H1 (cell line): ENCODE measurements around the gene SAMD4A.

Experiments used
- CEBPB ChIP-seq: IDR thresholded peaks from 2 replicates; pipeline ENCODE4 v1.6.1; 2012; ENCODE audit warnings: low read depth, low read length
- EP300 ChIP-seq, 2 experiments: IDR thresholded peaks; 1 replicate in 1 of 2; 2 replicates in 1 of 2; pipeline ENCODE4 v1.6.1; 2011 to 2012; ENCODE audit warnings: low read depth in 2 of 2, low read length in 2 of 2, mild to moderate bottlenecking in 2 of 2, borderline replicate concordance in 1 of 2, inconsistent platforms in 1 of 2, moderate library complexity in 1 of 2
- KDM1A ChIP-seq: fragments of 200-600, 300-600 bp; sonication (generic); IDR thresholded peaks from 2 replicates; pipeline ENCODE4 v1.7.1; 2016; ENCODE audit warnings: mild to moderate bottlenecking, low read length, borderline replicate concordance
- POLR2A ChIP-seq, 2 experiments: IDR thresholded peaks; 1 replicate in 1 of 2; 2 replicates in 1 of 2; pipeline ENCODE4 v1.6.1; 2011; ENCODE audit warnings: low read depth in 2 of 2, low read length in 2 of 2, mild to moderate bottlenecking in 2 of 2; ENCODE audit errors: control extremely low read depth in 1 of 2
- POLR2AphosphoS5 ChIP-seq: IDR thresholded peaks from 2 replicates; pipeline ENCODE4 v1.6.1; 2011; ENCODE audit warnings: low read depth, low read length
- RXRA ChIP-seq: IDR thresholded peaks from 2 replicates; pipeline ENCODE4 v1.6.1; 2011; ENCODE audit warnings: low read depth, mild to moderate bottlenecking, low read length, moderate library complexity; ENCODE audit not compliant: insufficient read depth
- SIN3A ChIP-seq, 2 experiments: IDR thresholded peaks in 1 of 2; conservative IDR thresholded peaks in 1 of 2; 2 replicates each; pipeline ENCODE4 v1.6.1; 2011 to 2012; ENCODE audit warnings: low read length in 2 of 2, improper control_type of control experiment in 1 of 2, low read depth in 1 of 2, mild to moderate bottlenecking in 1 of 2
- TF ChIP-seq, protein P1 (sequence below), 3 experiments: IDR thresholded peaks; 1 replicate in 2 of 3; 2 replicates in 1 of 3; pipeline versions ENCODE4 v1.5.1 to v1.6.1; 2011; ENCODE audit warnings: low read length in 3 of 3, mild to moderate bottlenecking in 3 of 3, inconsistent platforms in 2 of 3, low read depth in 1 of 3, moderate library complexity in 1 of 3; ENCODE audit not compliant: insufficient read depth in 1 of 3; ENCODE audit errors: control extremely low read depth in 1 of 3
- TF ChIP-seq, protein P2 (sequence below): fragments of 300-600 bp; sonication (generic); IDR thresholded peaks from 2 replicates; pipeline ENCODE4 v1.7.1; 2012; ENCODE audit warnings: low read length, moderate library complexity, mild to moderate bottlenecking, inconsistent platforms; ENCODE audit not compliant: insufficient replicate concordance
- TF ChIP-seq, protein P3 (sequence below): IDR thresholded peaks from 2 replicates; pipeline ENCODE4 v1.6.1; 2012; ENCODE audit warnings: inconsistent platforms

DNA sequence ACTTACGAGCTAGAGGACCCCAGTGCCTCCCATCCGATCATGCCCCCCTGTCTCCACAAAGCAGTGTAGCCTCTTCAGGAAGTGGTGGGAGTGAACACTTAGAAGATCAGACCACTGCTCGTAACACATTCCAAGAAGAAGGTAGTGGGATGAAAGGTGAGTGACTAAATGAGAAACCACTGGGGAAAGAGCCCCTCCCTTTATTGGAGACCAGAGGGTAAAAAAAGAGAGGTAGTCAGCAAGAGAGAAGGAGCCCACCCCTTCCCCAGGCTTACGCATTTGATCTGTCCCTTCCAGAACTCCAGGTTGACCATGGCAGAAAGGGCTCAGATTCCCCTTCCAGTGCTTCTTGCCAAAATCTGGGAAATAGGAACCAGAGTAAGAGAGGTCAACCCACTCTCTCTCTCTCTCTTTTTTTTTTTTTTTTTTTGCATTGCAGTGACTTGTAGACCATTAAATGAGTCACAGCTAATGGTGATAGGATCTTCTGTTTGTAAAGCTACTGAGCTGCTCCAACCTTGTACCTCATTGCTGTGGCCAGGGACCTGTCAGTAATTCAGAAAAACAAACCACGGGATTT is 170.3 kb downstream of the SAMD4A start:
- TF ChIP-seq, protein P1, sequence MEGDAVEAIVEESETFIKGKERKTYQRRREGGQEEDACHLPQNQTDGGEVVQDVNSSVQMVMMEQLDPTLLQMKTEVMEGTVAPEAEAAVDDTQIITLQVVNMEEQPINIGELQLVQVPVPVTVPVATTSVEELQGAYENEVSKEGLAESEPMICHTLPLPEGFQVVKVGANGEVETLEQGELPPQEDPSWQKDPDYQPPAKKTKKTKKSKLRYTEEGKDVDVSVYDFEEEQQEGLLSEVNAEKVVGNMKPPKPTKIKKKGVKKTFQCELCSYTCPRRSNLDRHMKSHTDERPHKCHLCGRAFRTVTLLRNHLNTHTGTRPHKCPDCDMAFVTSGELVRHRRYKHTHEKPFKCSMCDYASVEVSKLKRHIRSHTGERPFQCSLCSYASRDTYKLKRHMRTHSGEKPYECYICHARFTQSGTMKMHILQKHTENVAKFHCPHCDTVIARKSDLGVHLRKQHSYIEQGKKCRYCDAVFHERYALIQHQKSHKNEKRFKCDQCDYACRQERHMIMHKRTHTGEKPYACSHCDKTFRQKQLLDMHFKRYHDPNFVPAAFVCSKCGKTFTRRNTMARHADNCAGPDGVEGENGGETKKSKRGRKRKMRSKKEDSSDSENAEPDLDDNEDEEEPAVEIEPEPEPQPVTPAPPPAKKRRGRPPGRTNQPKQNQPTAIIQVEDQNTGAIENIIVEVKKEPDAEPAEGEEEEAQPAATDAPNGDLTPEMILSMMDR (IDR thresholded peaks at IDR 0.05; ENCODE audit: control extremely low read depth in 1 of 3, insufficient read depth in 1 of 3, low read depth in 1 of 3, low read length in 3 of 3) = no peak
- no peak for TF ChIP-seq EP300 (IDR thresholded peaks at IDR 0.05; ENCODE audit: borderline replicate concordance in 1 of 2, low read depth in 2 of 2, low read length in 2 of 2)
- TF ChIP-seq POLR2AphosphoS5 = no peak
- TF ChIP-seq CEBPB = no peak
- TF ChIP-seq, protein P2, sequence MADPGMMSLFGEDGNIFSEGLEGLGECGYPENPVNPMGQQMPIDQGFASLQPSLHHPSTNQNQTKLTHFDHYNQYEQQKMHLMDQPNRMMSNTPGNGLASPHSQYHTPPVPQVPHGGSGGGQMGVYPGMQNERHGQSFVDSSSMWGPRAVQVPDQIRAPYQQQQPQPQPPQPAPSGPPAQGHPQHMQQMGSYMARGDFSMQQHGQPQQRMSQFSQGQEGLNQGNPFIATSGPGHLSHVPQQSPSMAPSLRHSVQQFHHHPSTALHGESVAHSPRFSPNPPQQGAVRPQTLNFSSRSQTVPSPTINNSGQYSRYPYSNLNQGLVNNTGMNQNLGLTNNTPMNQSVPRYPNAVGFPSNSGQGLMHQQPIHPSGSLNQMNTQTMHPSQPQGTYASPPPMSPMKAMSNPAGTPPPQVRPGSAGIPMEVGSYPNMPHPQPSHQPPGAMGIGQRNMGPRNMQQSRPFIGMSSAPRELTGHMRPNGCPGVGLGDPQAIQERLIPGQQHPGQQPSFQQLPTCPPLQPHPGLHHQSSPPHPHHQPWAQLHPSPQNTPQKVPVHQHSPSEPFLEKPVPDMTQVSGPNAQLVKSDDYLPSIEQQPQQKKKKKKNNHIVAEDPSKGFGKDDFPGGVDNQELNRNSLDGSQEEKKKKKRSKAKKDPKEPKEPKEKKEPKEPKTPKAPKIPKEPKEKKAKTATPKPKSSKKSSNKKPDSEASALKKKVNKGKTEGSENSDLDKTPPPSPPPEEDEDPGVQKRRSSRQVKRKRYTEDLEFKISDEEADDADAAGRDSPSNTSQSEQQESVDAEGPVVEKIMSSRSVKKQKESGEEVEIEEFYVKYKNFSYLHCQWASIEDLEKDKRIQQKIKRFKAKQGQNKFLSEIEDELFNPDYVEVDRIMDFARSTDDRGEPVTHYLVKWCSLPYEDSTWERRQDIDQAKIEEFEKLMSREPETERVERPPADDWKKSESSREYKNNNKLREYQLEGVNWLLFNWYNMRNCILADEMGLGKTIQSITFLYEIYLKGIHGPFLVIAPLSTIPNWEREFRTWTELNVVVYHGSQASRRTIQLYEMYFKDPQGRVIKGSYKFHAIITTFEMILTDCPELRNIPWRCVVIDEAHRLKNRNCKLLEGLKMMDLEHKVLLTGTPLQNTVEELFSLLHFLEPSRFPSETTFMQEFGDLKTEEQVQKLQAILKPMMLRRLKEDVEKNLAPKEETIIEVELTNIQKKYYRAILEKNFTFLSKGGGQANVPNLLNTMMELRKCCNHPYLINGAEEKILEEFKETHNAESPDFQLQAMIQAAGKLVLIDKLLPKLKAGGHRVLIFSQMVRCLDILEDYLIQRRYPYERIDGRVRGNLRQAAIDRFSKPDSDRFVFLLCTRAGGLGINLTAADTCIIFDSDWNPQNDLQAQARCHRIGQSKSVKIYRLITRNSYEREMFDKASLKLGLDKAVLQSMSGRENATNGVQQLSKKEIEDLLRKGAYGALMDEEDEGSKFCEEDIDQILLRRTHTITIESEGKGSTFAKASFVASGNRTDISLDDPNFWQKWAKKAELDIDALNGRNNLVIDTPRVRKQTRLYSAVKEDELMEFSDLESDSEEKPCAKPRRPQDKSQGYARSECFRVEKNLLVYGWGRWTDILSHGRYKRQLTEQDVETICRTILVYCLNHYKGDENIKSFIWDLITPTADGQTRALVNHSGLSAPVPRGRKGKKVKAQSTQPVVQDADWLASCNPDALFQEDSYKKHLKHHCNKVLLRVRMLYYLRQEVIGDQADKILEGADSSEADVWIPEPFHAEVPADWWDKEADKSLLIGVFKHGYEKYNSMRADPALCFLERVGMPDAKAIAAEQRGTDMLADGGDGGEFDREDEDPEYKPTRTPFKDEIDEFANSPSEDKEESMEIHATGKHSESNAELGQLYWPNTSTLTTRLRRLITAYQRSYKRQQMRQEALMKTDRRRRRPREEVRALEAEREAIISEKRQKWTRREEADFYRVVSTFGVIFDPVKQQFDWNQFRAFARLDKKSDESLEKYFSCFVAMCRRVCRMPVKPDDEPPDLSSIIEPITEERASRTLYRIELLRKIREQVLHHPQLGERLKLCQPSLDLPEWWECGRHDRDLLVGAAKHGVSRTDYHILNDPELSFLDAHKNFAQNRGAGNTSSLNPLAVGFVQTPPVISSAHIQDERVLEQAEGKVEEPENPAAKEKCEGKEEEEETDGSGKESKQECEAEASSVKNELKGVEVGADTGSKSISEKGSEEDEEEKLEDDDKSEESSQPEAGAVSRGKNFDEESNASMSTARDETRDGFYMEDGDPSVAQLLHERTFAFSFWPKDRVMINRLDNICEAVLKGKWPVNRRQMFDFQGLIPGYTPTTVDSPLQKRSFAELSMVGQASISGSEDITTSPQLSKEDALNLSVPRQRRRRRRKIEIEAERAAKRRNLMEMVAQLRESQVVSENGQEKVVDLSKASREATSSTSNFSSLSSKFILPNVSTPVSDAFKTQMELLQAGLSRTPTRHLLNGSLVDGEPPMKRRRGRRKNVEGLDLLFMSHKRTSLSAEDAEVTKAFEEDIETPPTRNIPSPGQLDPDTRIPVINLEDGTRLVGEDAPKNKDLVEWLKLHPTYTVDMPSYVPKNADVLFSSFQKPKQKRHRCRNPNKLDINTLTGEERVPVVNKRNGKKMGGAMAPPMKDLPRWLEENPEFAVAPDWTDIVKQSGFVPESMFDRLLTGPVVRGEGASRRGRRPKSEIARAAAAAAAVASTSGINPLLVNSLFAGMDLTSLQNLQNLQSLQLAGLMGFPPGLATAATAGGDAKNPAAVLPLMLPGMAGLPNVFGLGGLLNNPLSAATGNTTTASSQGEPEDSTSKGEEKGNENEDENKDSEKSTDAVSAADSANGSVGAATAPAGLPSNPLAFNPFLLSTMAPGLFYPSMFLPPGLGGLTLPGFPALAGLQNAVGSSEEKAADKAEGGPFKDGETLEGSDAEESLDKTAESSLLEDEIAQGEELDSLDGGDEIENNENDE = no peak
- no peak for TF ChIP-seq RXRA
- TF ChIP-seq, protein P3, sequence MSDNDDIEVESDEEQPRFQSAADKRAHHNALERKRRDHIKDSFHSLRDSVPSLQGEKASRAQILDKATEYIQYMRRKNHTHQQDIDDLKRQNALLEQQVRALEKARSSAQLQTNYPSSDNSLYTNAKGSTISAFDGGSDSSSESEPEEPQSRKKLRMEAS = no peak
- no peak for TF ChIP-seq KDM1A
- no peak for TF ChIP-seq SIN3A (conservative IDR thresholded peaks at IDR 0.05 in 1 of 2, IDR thresholded peaks at IDR 0.05 in 1 of 2; ENCODE audit: low read depth in 1 of 2, low read length in 2 of 2)
- no peak for TF ChIP-seq POLR2A (IDR thresholded peaks at IDR 0.05; ENCODE audit: control extremely low read depth in 1 of 2, low read depth in 2 of 2, low read length in 2 of 2)
